ENCODE results near the gene UQCR11. TPM values are rescaled to one million over a fixed set of nuclear protein-coding genes. Genes with fewer than 3 reads are reported as not detected.

UQCR11 gene
- polyA plus RNA-seq, 3 donors, result 55.6 to 731 (median 659) TPM

GRCh38 chr19:1549332-1549945 is 55.8 kb downstream of the UQCR11 start:
- Histone ChIP-seq H3K4me3 (replicated peaks in 1 of 3; ENCODE audit: low read depth in 2 of 3, low read length in 3 of 3) (no peak overlapping the region), H3K4me2 (replicated peaks; ENCODE audit: extremely low read depth, low read length, poor library complexity, severe bottlenecking) (no peak overlapping the region), H3K36me3 (replicated peaks in 1 of 2; ENCODE audit: control insufficient read depth in 1 of 2, insufficient read depth in 2 of 2, low read length in 2 of 2) (no peaks in the 10 kb centered on the region), H3K79me2 (ENCODE audit: insufficient read depth, low read length) (no peaks in the 10 kb centered on the region), H3K4me1 (ENCODE audit: control insufficient read depth in 1 of 2, insufficient read depth in 2 of 2, low read length in 2 of 2) (no peaks in the 10 kb centered on the region), H3K9ac (ENCODE audit: insufficient read depth, low read length, poor library complexity, severe bottlenecking) (no peak overlapping the region), H3K9me3 (replicated peaks in 1 of 2; ENCODE audit: control insufficient read depth in 1 of 2, insufficient read depth in 1 of 2, low read length in 2 of 2) (no peaks in the 10 kb centered on the region), H2AFZ (ENCODE audit: insufficient read depth, low read depth, low read length, poor library complexity, severe bottlenecking) (no peak overlapping the region), H3K27me3 (ENCODE audit: control insufficient read depth in 2 of 2, insufficient read depth in 2 of 2, low read length in 2 of 2) (peaks cover 0 to 9% of the 10 kb centered on the region in 2 donors), H3K27ac (ENCODE audit: low read depth in 1 of 2, low read length in 2 of 2) (no peak overlapping the region), H4K20me1 (ENCODE audit: insufficient read depth, low read length) (no peaks in the 10 kb centered on the region)
- WGBS (ENCODE audit: insufficient coverage), result 83% methylated on average over 4 of the region's 4 CpGs
- peaks cover 24 to 35% (median 28%) of the 10 kb centered on the region in 3 donors for H3K27me3 Mint-ChIP-seq (ENCODE audit: low read depth in 3 of 3)
- H3K27ac Mint-ChIP-seq, result no peak overlapping the region
- H3K4me1 Mint-ChIP-seq, result peaks cover 6% of the 10 kb centered on the region
- H3K4me3 Mint-ChIP-seq, result no peak overlapping the region
- intact Hi-C loops (cut with micrococcal nuclease), result loop anchor here (5.0 kb wide), 2 partner anchors 123 to 218 kb away; no protein-coding TSS in a partner anchor
- no peak for TF ChIP-seq CTCF (IDR thresholded peaks at IDR 0.05)
- DNase-seq, result no peak
- H3K9me3 Mint-ChIP-seq, result peaks cover 0 to 6% (median 1%) of the 10 kb centered on the region in 7 donors
- H3K36me3 Mint-ChIP-seq, result no peaks in the 10 kb centered on the region

Small RNA genes within 50 kb of the gene (small RNA-seq; reads per million reads assigned to genes)
- gene AC005943.2 (ENCODE audit: insufficient read length, low read depth) (not detected), gene RN7SL477P (ENCODE audit: insufficient read length, low read depth) (not detected), gene RNU6-1223P (ENCODE audit: insufficient read length, low read depth) (not detected)

Other genes with a start within 250 kb of the UQCR11 start
- 100 to 1,000 TPM; 119 to 232 (median 211) TPM for gene NDUFS7, start 221.6 kb downstream of the UQCR11 start, polyA plus RNA-seq
- 1 to 10 TPM in 1 of 3 donors, under 1 TPM in 2; 0.95 to 1.3 (median 0.96) TPM for gene GAMT, start 203.9 kb downstream of the UQCR11 start, polyA plus RNA-seq
- 10 to 100 TPM in 1 of 3 donors, 1 to 10 TPM in 2; 3.3 to 57.1 (median 4.2) TPM for gene DAZAP1, start 197.9 kb downstream of the UQCR11 start, polyA plus RNA-seq
- 1,000 to 10,000 TPM; 1,318 to 3,451 (median 1,526) TPM for gene RPS15, start 167.1 kb downstream of the UQCR11 start, polyA plus RNA-seq
- under 1 TPM in 1 of 3 donors, not detected in 2; 0.04 TPM for gene APC2, start 155.3 kb downstream of the UQCR11 start, polyA plus RNA-seq
- gene C19orf25, start 126.2 kb downstream of the UQCR11 start, polyA plus RNA-seq, result 10 to 100 TPM; 18.2 to 20.9 (median 19.9) TPM
- gene PCSK4, start 115.1 kb downstream of the UQCR11 start, polyA plus RNA-seq, result 1 to 10 TPM in 1 of 3 donors, under 1 TPM in 1, not detected in 1; 0.34 to 1.0 TPM
- gene REEP6, start 114.3 kb downstream of the UQCR11 start, polyA plus RNA-seq, result 1 to 10 TPM in 1 of 3 donors, under 1 TPM in 2; 0.51 to 1.8 (median 0.81) TPM
- gene ADAMTSL5, start 92.4 kb downstream of the UQCR11 start, polyA plus RNA-seq, result under 1 TPM in 1 of 3 donors, not detected in 2; 0.09 TPM
- not detected for gene PLK5, start 81.4 kb downstream of the UQCR11 start, polyA plus RNA-seq
- 1 to 10 TPM in 1 of 3 donors, under 1 TPM in 2; 0.08 to 1.0 (median 0.10) TPM for gene MEX3D, start 37.1 kb downstream of the UQCR11 start, polyA plus RNA-seq
- gene MBD3, start 12.6 kb downstream of the UQCR11 start, polyA plus RNA-seq, result 10 to 100 TPM in 1 of 3 donors, 1 to 10 TPM in 2; 2.6 to 35.3 (median 4.9) TPM
- 10 to 100 TPM in 1 of 3 donors, 1 to 10 TPM in 2; 2.4 to 36.2 (median 3.3) TPM for gene TCF3, start 47.2 kb upstream of the UQCR11 start, polyA plus RNA-seq
- gene ONECUT3, start 148.0 kb upstream of the UQCR11 start, polyA plus RNA-seq, result not detected
- gene ATP8B3, start 206.8 kb upstream of the UQCR11 start, polyA plus RNA-seq, result 1 to 10 TPM; 1.6 to 8.2 (median 1.8) TPM
- gene REXO1, start 243.0 kb upstream of the UQCR11 start, polyA plus RNA-seq, result 10 to 100 TPM in 1 of 3 donors, 1 to 10 TPM in 2; 2.8 to 60.8 (median 3.0) TPM

Data from CD14-positive monocyte (primary cell).